SU-DHL-6 (cell line): ENCODE measurements around the gene SLC25A29.

Source experiments
- H2AFZ ChIP-seq: fragments of 200-600 bp; sonication (generic); 2 replicates; pipeline ENCODE4 v1.6.1; 2014; ENCODE audit warnings: low read depth, mild to moderate bottlenecking, moderate library complexity, mixed read lengths, antibody characterized with exemption, low read length; ENCODE audit not compliant: severe bottlenecking
- H3F3A ChIP-seq: fragments of 200-600 bp; shearing (Covaris generic); 2 replicates; pipeline ENCODE4 v1.6.0; 2016; ENCODE audit warnings: antibody characterized with exemption, mild to moderate bottlenecking; ENCODE audit not compliant: insufficient read depth
- H3K27ac ChIP-seq: fragments of 200-600 bp; sonication (generic); 2 replicates; pipeline ENCODE4 v1.5.1; 2016; ENCODE audit warnings: low read depth, mild to moderate bottlenecking, low read length, moderate library complexity, mixed read lengths
- H3K27me3 ChIP-seq: fragments of 200-600 bp; sonication (generic), shearing (Covaris generic); 2 replicates; pipeline ENCODE4 v1.6.0; 2014; ENCODE audit warnings: mild to moderate bottlenecking, low read length
- H3K36me3 ChIP-seq: fragments of 200-600 bp; sonication (generic); 2 replicates; pipeline ENCODE4 v1.6.1; 2014; ENCODE audit warnings: mild to moderate bottlenecking, low read length, mixed read lengths
- H3K4me2 ChIP-seq: fragments of 300-600, 200-600 bp; shearing (Covaris generic), sonication (generic); 2 replicates; pipeline ENCODE4 v1.6.0; 2014; ENCODE audit warnings: low read length, low read depth, mild to moderate bottlenecking; ENCODE audit not compliant: poor library complexity, severe bottlenecking
- H3K4me3 ChIP-seq: fragments of 200-600 bp; sonication (generic); 2 replicates; pipeline ENCODE4 v1.5.1; 2014; ENCODE audit warnings: antibody characterized with exemption, low read length, mild to moderate bottlenecking, mixed read lengths; ENCODE audit not compliant: insufficient read depth, poor library complexity, severe bottlenecking
- H3K79me2 ChIP-seq: fragments of 200-600 bp; sonication (generic); 2 replicates; pipeline ENCODE4 v1.6.1; 2014; ENCODE audit warnings: mild to moderate bottlenecking, low read length, moderate library complexity; ENCODE audit not compliant: insufficient read depth
- H3K9ac ChIP-seq: fragments of 200-600 bp; sonication (generic); 2 replicates; pipeline ENCODE4 v1.7.0; 2014; ENCODE audit warnings: mild to moderate bottlenecking, low read length
- H3K9me2 ChIP-seq: fragments of 200-600 bp; sonication (generic); replicated peaks from 2 replicates; pipeline ENCODE4 v1.6.1; 2014; ENCODE audit warnings: low read length; ENCODE audit not compliant: insufficient read depth
- H3K9me3 ChIP-seq: fragments of 200-600 bp; sonication (generic); 2 replicates; pipeline ENCODE4 v1.6.1; 2014; ENCODE audit warnings: low read length, mixed read lengths; ENCODE audit not compliant: insufficient read depth
- H4K20me1 ChIP-seq: fragments of 200-600 bp; sonication (generic); 2 replicates; pipeline ENCODE4 v1.6.1; 2014; ENCODE audit warnings: low read depth, mild to moderate bottlenecking, antibody characterized with exemption, low read length, moderate library complexity, mixed read lengths
- CTCF ChIP-seq: fragments of 200-600 bp; sonication (generic); IDR thresholded peaks from one replicate; pipeline ENCODE4 v1.5.1; 2017; ENCODE audit warnings: antibody characterized with exemption, mild to moderate bottlenecking, low read length, moderate library complexity; ENCODE audit not compliant: insufficient read depth, poor library complexity, severe bottlenecking
- EZH2phosphoT487 ChIP-seq: fragments of 200-600 bp; sonication (generic), shearing (Covaris generic); conservative IDR thresholded peaks from 2 replicates; pipeline ENCODE4 v1.6.1; 2018; ENCODE audit warnings: mild to moderate bottlenecking, antibody characterized with exemption, low read length, moderate library complexity, mixed read lengths

Gene SLC25A29

GRCh38 chr14:100317912-100318808, 11.9 kb upstream of the SLC25A29 start:
- Histone ChIP-seq H4K20me1 (no peaks in the 10 kb centered on the region), H2AFZ (peak overlapping the region; percentile 33), H3K9ac (no peak overlapping the region), H3K9me3 (no peaks in the 10 kb centered on the region), H3K9me2 (no peaks in the 10 kb centered on the region), H3K27ac (no peak overlapping the region), H3F3A (no peaks in the 10 kb centered on the region), H3K4me2 (peak overlapping the region; percentile 25), H3K4me3 (no peak overlapping the region), H3K27me3 (no peaks in the 10 kb centered on the region), H3K79me2 (no peaks in the 10 kb centered on the region), H3K36me3 (no peaks in the 10 kb centered on the region)
- no peak for TF ChIP-seq EZH2phosphoT487
- TF ChIP-seq CTCF, result peak; percentile 76

DNA sequence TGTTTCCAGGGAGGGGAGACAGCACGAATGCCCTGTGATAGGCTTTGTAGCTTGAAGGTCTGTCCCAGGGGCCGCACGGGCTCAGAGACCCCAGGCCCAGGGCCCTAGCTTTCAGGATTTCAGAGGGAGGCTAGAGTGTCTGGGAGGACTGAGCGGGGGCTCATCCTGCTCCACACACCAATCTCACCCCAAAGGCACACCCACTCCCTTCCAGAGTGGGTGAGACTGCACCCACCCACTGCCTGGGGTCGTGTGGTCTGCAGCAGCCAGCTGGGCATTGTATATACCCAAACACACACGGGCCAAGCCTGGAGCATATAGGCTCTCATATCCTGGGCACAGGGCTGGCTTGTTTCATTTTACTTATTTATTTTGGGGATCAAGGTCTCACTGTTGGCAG, 11.1 kb upstream of the SLC25A29 start:
- no peaks in the 10 kb centered on the region for H4K20me1 ChIP-seq
- no peaks in the 10 kb centered on the region for H3F3A ChIP-seq
- no peaks in the 10 kb centered on the region for H3K27me3 ChIP-seq
- H3K36me3 ChIP-seq, result no peaks in the 10 kb centered on the region
- no peak overlapping the region for H3K9ac ChIP-seq
- no peak overlapping the region for H3K27ac ChIP-seq
- no peaks in the 10 kb centered on the region for H3K9me2 ChIP-seq
- no peaks in the 10 kb centered on the region for H3K9me3 ChIP-seq
- TF ChIP-seq CTCF (no peak), EZH2phosphoT487 (no peak)
- H3K4me3 ChIP-seq, result no peak overlapping the region
- H3K4me2 ChIP-seq, result no peak overlapping the region
- no peaks in the 10 kb centered on the region for H3K79me2 ChIP-seq
- no peak overlapping the region for H2AFZ ChIP-seq

GRCh38 chr14:100314724-100315123, 8.5 kb upstream of the SLC25A29 start:
- Histone ChIP-seq H3K9me2 (no peaks in the 10 kb centered on the region), H3K27ac (no peak overlapping the region), H3K9ac (no peak overlapping the region), H3K27me3 (no peaks in the 10 kb centered on the region), H4K20me1 (no peaks in the 10 kb centered on the region), H3K9me3 (no peaks in the 10 kb centered on the region), H3K79me2 (no peaks in the 10 kb centered on the region), H3K4me2 (no peak overlapping the region), H3K4me3 (no peak overlapping the region), H3K36me3 (no peaks in the 10 kb centered on the region), H3F3A (no peaks in the 10 kb centered on the region), H2AFZ (no peak overlapping the region)
- no peak for TF ChIP-seq EZH2phosphoT487
- TF ChIP-seq CTCF, result no peak
